Forelimb muscle (tissue), 1 donor: Measurements from ENCODE around the gene PAK3. TPM values are rescaled to one million over a fixed set of nuclear protein-coding genes. Genes with fewer than 3 reads are reported as not detected.

Experiments
- DNase-seq: peaks from one replicate; pipeline ENCODE4 v3.0.0-alpha.2; 2013; ENCODE audit warnings: low read depth
- polyA plus RNA-seq: library from polyadenylated mRNA; unstranded; fragments of 120-200 nt; gene quantifications from one replicate; pipeline ENCODE4 v1.2.1, GENCODE V29; 2013; ENCODE audit not compliant: insufficient read length

The PAK3 gene
- 10.9 TPM for polyA plus RNA-seq

- DNase-seq, result peak; percentile 73
These were observed at the start of gene PAK3 for GRCh38 chrX:111095974-111096895. Gene PAK3, plus strand, starts transcription at chrX:111096191. Its CDS starts 26,913 bp downstream, at chrX:111123104.

DNA sequence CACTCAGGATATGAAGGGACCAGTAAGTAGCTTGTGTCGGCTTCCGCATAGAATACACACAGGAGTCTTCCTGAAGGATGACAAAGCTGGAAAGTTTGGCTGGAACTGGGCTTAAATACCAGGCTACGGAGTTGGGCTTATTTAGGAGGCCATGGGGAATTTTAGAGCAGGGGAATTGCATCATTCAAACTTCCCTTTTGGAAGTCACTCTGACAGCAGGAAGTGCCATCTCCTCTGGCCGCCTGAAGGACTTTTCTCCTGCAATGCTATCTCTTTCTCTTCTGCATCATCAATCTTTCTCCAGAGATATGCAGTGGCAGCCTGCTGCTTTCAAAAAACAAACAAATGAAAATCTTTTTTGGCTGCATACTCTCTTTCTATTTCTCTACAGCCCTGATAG is 48.4 kb upstream of the PAK3 start:
- no peak for DNase-seq

GRCh38 chrX:111052478-111052877 is 43.5 kb upstream of the PAK3 start:
- no peak for DNase-seq

DNA sequence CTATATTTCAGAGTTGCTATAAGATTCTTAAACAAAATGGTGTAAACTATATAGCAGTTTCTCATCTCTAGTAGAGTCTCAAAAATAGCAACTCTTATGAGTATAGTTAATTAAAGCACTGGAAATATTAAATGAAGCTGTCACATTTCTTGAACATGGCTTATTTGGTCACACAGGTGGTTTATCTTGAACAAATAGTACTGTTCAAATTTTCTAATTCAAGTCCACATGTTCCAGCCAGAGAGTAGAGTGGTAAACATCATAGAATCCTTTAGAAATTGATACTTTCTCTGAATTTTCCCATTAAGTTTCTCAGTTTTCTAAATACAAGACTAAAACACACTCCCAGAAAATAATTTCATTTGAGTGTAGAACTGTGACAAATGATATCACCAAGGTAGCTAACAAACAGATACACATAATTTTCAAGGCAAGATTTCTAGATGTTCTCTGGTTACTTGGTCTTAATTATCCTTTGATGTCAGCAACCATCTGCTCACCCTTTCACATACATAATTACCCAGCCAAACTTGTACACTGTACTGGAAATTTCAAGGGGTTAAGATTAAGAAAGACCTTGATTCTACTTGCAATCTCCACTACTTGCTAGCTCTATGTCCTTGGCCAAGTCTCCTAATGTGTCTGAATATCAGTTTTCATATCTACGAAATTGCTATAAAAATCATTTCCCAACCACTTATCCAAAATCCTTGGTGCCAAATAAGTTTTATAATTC is 24.3 kb upstream of the PAK3 start:
- DNase-seq, result no peak

GRCh38 chrX:111083081-111083480 is 12.9 kb upstream of the PAK3 start:
- DNase-seq, result no peak

GRCh38 chrX:111086591-111087006 is 9.4 kb upstream of the PAK3 start:
- DNase-seq, result no peak

DNA sequence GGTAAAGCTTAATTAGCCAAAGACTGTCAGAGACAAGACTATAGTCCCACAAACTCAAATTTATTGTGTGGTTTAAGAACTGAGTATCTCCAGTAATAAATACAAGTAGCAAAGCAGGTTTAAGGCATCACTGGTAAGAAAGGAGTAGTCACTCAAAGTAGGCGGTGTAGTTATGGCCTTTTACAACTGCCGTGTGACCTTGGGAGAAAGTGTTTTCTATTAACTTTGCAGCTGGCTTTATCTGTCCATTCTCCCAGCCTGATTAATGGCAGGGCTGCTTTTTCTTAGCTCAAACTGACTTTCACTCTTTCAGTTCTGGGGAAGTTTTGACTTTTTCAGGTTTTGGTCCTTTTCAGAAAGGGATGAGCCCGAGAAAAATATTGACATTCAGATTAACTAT is 7.4 kb upstream of the PAK3 start:
- no peak for DNase-seq

DNA sequence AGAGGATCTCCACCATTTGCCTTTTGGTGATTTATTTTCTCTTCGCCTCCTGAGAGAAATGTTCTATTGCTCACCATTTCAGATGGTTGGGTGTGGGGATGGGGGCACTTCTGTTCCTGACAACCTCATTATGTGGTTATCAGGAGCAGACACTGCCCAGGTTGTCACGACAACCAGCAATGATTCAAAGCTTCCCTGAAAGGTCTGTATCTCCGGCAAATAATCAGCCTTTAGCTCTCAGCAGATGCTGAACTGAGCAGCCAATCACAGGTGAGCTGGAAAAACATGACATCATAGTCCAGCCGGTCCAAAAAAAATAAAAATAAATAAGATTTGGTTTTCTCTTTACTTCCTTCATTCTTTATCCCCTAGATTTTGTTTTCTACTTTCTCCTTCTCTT is 5.5 kb upstream of the PAK3 start:
- DNase-seq, result no peak

DNA sequence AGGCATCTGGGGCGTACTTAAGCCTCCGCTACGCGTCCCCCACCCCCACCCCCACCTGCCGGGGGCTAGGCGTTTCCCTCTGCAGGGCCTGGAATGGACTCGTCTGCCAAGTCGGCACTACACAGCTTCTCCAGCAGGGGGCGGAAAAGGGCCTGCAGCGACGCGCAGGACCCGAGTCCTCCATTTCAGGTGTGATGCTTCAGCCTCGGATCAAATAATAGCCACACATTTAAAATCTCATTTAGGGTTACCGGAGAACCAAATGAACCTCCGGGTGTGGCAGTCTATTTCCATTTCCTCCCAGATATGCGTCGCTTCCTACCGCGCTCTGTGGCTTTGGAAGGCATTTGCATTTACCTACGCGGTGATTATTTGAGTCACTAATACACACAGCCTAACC is 2.9 kb downstream of the PAK3 start:
- no peak for DNase-seq

GRCh38 chrX:111100191-111100590 is 4.2 kb downstream of the PAK3 start:
- no peak for DNase-seq

DNA sequence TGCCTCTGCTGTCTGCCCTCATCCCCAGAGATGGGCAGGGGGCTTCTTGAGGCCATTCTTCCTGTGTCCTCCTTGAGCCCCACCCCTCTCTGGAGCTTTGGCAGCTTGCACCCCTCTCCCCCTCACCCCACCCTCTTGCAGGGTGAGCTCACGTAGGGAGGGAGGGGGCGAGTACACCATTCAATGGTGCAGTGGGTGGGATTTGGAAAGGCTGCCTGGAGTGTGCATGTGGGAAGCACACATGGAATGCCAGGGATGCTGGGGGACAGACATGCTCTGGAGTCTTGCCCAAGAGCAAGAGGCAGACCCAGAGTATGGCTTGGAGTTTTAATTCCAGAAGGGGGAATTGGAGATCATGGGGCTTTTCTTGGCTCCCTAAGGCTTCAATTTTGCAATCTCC is 5.6 kb downstream of the PAK3 start:
- no peak for DNase-seq

GRCh38 chrX:111102636-111103035 is 6.6 kb downstream of the PAK3 start:
- no peak for DNase-seq

DNA sequence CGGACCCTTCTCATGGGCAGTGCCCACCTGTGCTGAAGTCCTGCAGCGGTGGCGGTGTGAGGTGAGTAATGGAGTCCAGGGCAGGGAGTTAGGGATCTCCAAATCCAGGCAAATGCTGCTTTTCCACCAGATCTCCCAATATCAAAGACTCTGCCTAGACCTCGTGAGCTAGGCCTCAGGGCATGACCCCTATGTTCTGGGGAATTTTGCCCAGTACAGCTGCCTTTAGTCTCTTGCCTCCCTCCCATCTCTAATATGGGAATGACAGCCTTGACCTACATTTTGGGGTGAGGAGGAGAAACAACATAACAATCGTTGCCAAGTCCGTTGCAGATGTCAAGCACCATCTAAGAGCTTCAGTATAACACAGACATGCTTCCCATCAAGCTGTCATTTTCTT is 7.3 kb downstream of the PAK3 start:
- no peak for DNase-seq

GRCh38 chrX:111110098-111110775 is 14.2 kb downstream of the PAK3 start:
- no peak for DNase-seq

DNA sequence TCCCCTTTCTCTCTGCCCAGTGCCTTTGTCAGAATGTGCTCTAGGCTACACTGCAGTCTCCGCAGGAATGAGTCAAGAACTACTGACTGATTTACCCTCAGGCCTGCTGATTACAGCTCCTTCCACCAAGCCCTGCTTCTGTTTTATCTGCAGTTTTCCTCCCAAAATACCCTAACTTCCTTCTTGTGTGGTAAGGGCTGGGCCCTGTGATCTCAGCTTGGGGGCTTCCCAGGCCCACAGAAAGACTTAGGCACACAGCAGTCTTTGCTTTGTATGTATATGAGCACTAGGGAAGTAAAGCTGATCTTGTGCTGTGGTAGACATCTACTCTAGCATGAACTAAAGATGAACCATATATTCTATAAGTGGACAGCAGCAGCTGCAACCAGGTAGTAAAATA is 18.8 kb downstream of the PAK3 start:
- no peak for DNase-seq

GRCh38 chrX:111116666-111117065 is 20.7 kb downstream of the PAK3 start:
- DNase-seq, result no peak

DNA sequence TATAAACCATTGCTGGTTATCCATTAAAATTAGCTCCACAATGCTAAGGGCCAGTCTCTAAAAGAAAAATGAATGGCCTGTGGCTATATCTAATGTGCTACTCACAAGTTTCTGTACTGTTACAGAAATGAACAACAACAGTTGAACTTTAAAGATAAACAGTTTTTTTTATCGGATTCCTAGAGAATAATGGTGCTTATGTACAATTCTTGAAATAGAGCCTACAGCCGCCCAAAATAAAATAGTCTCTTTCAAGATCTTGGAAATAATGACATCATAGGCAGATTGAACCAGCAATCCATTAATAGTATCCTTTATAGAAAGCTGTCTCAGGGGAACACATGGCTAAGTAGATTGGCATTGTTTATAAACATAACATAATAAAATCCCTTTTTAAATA is 23.4 kb downstream of the PAK3 start:
- DNase-seq, result no peak

GRCh38 chrX:111123125-111123524 is 27.1 kb downstream of the PAK3 start:
- DNase-seq, result no peak

DNA sequence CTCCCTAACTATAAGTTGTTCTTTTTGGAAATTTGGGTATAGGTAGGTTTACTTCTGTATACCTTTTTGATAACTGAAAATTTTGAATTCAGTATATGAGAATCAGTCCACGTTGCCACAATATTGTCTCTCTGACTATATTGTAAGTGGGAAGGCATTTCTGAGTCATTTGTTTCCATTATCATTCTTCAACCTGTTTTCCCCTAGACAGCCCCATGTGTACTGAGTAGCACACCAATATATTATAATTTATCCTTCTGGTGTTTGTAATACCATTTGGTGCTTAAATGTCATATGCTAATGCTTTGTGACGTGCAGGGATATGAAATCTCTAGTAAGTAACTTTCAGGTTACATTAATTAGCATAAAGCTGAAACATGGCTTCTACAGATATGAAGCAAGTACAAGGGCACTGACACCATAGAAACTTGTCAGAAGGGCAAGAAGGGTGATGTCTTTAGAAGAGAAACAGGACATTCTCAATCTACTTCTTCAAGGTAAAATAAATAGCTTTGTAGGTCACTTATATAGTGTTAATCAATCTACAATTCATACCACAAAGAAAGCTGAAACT is 27.7 kb downstream of the PAK3 start:
- DNase-seq, result no peak

DNA sequence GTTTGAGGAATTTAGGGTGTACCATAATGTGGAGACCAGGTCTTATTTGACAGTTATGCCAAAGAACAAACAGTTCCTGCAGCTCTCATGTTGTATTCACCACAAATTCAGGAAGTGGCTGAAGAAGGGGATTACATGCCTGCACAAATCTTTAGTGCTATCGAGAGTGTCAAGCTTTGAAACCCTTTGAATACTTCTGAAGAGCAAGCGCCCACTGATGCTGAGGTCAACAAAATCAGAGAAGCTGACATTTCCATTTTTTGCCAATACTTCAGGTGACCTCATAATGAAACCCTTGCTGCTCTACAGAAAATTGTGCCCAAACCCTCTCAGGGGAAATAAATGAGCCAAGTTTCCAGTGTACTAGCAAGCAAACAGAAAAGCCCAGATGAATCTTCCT is 28.4 kb downstream of the PAK3 start:
- DNase-seq, result no peak

DNA sequence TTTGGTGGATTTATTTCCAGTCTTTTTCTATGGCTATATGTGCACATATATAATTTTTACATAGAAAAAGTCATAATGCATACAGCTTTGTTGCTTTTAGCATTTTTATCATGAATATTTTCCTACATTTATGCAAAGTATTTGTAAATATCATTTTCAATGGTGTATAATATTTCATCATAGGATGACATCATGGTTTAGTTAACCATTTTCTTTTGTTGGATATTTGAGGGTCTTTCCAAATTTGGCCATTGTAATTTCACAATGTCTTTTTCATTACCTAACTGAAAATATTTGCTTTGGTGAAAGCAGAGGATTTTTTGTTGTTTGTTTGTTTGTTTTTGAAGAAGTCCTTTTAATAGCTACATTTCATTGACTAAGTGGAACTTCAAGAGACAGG is 31.0 kb downstream of the PAK3 start:
- DNase-seq, result no peak

GRCh38 chrX:111129921-111130320 is 33.9 kb downstream of the PAK3 start:
- DNase-seq, result no peak
